Activated gamma-delta T cell (primary cell): ENCODE results near the gene FKBP6.
"Not testable (repeated sequence)": the region's sequence is repeated elsewhere in the genome, so short reads cannot be mapped to it uniquely, and the experiment has no call there.

Experiments used
- DNase-seq: peaks from one replicate; lab custom pipeline; 2025; lab: John Stamatoyannopoulos, UW

The FKBP6 gene

DNA sequence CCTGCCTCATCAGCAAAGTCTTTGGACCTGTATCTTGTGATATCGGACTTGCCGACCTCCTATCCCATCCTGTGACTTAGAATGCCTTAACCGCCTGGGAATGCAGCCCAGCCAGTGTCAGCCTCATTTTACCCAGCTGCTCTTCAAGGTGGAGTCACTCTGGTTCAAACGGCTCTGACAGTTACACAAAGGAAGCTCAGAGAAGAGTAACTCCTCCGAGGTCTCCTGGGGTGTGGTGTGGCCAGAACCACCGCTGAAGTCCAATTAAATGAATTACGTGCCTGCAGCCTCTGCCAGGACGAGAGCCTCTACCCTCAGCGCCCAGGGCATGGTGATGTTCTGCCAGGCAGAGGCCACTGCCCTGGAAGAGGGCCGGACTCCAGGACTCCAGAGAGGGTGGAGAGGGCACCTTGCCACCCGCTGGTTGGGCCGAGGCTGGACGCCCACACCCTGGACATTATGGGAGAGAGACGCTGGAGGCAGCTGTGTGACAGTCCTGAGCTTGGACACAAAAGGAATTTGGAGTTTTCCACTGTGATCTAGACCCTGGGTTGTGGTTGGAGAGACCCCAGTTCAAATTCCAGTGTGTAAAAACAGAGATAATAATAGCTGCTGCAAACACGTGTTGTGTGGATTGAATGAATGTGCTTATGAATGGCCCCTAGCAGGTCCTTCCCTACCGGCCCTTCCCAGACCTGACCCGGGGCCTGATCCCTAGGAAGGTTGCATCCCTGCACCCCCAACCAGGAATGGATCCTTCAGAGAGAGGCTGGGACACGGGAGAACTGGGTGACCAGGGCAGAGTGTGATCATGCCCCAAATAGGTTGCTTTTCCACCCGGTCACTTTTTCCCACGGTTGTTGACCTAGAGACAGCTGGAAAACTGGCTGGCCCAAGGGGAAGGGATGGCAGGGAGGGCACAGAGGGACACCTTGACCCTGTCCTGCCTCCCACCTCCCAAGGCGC, 67.9 kb downstream of the FKBP6 start:
- DNase-seq: no peak

DNA sequence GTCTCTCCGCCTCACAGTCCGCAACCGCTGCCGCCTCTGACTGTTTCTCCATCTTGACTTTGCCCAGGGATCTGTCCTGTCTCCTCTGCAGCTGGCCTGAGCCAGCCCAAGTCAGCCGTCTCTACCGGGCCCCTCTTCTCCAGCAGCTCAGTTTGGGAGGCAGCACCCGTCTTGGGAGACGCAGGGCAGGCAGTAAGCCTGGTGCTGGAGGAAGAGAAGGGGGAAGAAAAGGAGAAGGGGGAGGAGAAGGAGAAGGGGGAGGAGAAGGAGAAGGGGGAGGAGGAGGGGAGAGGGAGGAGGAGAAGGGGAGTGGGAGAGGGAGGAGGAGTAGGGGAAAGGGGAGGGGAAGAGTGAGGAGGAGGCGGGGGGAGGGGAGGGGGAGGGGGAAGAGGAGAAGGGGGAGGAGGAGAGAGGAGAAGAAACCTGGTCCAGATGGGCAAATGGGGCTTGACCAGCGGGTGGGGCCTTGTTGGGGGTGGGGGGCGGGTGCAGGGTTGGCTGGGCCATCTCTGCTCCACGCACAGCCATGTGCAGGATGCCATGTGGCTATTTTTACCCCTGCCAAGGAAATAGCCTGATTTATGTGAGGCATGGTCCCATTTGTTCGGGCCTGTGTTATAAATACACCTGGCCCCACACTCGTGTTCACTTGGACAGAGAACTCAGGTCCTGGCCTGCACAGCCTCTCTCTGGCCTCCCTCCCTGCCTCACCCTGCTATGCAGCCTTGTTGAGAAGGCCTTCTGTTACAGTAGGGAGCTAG, 69.7 kb downstream of the FKBP6 start:
- no peak for DNase-seq

DNA sequence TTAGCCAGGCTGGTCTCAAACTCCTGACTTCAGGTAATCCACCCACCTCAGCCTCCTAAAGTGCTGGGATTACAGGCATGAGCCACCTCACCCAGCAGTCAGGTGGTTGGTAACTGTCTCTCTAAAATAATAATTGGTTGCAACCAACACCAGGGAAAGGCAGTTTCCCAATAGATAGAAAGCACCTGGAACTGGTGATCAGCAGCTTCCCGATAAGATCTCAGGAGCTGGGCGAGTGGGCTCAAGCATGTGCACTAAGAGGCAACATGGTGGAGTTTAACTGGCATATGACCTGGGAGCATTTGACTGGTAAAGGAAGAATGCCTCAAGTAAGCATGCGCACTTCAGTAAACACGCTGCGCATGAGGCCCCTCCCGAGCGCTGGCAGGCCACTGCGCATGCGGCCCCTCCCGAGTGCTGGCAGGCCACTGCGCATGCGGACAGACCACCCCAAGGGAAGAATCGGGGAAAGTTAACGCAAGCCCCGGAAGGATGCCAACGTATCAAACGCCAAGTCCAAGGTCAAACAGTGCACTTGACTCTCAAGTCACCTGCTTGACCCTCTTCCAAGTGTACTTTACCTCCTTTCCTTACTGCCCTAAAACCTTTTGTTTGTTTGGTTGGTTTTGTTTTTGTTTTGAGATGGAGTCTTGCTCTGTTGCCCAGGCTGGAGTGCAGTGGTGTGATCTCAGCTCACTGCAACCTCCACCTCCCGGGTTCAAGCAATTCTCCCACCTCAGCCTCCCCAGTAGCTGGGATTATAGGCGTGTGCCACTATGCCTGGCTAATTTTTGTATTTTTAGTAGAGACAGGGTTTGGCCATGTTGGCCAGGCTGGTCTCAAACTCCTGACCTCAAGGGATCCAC, 71.5 kb downstream of the FKBP6 start:
- peak; percentile 39 for DNase-seq

DNA sequence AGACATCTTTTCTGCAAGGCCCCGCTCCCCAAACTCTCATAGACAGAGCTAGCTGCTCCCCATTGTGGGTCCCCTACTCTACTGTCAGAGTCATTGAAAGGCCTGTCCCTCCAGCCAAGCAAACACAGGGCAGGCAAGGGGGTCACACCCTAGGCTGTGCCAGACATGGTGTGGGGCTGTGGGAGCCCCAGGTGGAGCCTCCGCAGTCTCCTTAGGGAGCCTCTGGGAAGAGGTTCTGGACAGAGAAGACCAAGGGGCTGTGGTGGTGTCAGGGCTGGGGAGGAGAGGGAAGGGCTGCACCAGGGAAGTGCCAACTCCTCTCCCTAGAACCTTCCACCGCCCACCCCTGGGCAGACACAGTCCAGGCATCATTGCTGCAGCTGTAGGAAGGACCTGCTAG, 76.9 kb downstream of the FKBP6 start:
- not testable (repeated sequence) for DNase-seq
